Adrenal gland (tissue), 5 donors: ENCODE measurements around the gene ARL6IP4.

ENCODE experiments used
- POLR2A ChIP-seq, 2 donors: fragments of 450-650 bp; IDR thresholded peaks; one replicate each; pipeline ENCODE4 v1.6.1; 2017; ENCODE audit warnings: antibody characterized with exemption in 2 of 2, mild to moderate bottlenecking in 2 of 2, moderate library complexity in 1 of 2
- TF ChIP-seq, protein P1 (sequence below), 6 experiments: fragments of 450-650 bp in 4 of 6; fragments of 200-600 bp in 2 of 6; sonication (generic) in 1 of 6; IDR thresholded peaks; 1 replicate in 5 of 6; 2 replicates in 1 of 6; pipeline versions ENCODE4 v1.5.1 to v1.8.0; 2016 to 2021; ENCODE audit warnings: antibody characterized with exemption in 6 of 6, mild to moderate bottlenecking in 2 of 6, moderate library complexity in 1 of 6
- donor health status: DM: no; HTN: no; CAD: no.

DNA sequence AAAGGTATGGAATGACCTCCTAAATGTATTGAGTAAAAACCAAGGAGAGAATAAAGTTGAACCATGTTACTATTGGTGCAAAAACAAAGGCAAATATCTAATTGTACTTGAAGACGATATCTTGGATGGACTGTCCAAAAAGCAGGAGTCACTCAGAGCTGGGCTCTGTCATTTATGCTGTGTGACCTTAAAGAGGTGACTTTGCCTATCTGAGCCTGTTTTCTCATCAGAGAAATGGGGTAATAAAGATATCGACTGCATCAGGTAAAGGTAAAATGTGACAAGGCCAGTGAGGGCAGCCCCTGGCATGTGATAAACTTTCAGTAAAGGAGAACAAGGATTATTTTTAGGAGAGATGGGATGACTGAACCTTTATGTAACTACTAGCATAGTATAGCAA lies 12.4 kb upstream of the ARL6IP4 start:
- TF ChIP-seq POLR2A (IDR thresholded peaks at IDR 0.05): no peak
- TF ChIP-seq, protein P1, sequence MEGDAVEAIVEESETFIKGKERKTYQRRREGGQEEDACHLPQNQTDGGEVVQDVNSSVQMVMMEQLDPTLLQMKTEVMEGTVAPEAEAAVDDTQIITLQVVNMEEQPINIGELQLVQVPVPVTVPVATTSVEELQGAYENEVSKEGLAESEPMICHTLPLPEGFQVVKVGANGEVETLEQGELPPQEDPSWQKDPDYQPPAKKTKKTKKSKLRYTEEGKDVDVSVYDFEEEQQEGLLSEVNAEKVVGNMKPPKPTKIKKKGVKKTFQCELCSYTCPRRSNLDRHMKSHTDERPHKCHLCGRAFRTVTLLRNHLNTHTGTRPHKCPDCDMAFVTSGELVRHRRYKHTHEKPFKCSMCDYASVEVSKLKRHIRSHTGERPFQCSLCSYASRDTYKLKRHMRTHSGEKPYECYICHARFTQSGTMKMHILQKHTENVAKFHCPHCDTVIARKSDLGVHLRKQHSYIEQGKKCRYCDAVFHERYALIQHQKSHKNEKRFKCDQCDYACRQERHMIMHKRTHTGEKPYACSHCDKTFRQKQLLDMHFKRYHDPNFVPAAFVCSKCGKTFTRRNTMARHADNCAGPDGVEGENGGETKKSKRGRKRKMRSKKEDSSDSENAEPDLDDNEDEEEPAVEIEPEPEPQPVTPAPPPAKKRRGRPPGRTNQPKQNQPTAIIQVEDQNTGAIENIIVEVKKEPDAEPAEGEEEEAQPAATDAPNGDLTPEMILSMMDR (IDR thresholded peaks at IDR 0.05): no peak
